HG03095 (cell line): ENCODE results near the gene ACVR1C.
"Not testable (repeated sequence)": the region's sequence is repeated elsewhere in the genome, so short reads cannot be mapped to it uniquely, and the experiment has no call there.

Source experiments
- ATAC-seq: cut with Tn5 transposase; IDR thresholded peaks from one replicate; pipeline ENCODE4 v1.9.1; 2021; ENCODE audit warnings: moderate library complexity; ENCODE audit not compliant: unreplicated experiment

The ACVR1C gene

DNA sequence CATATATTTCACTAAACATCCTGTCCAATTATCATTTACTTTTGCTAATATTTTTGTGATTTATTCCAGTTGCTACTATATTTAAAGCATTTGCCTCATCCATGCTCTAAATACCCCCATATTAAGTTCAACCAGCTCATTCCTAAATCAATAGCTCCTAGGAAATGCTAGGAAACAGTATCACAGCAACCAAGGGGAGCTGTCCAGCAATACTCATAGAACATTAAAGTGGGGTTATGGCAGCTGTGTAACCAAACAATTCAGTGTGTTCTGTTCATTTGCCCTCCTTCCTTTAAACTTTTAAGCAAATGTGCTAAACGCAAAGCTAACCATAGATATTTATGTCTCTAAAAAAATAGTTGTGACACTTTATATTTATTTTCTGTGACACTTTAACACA lies 41.1 kb downstream of the ACVR1C start:
- ATAC-seq = no peak

DNA sequence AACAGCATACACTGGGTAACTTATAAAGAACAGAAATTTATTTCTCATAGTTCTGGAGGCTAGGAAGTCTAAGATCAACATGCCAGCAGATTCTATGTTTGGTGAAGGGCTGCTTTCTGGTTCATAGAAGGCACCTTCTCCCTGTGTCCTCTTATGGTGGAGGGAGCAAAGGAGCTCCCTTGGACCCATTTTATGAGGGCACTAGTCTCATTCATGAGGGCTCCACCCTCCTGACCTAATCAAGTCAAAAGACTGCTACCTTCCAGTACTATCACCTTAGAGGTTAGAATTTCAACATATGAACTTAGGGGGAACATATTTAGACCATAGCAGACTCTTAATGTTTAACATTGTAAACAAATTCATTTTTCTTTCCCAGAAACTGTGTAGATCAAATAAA lies 54.5 kb downstream of the ACVR1C start:
- ATAC-seq = no peak

DNA sequence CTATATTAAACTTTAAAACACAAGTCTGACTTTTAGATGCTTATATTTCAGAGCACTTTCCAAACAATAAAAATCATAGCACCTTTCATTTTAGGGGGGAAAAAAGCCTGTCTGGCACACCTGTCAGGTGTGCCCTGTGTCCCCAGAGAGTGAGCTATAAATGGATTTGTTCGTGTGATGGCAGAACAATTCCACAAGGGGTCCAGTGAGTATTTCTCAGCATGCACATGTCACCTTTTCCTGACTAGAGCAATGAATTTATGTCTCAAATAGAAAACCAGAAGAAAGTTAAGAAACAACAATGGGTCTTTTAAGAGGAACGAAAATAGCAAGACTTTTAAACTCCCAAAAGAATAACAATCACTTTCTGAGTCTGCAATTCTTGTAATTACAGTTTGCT lies 55.9 kb downstream of the ACVR1C start:
- ATAC-seq = no peak

DNA sequence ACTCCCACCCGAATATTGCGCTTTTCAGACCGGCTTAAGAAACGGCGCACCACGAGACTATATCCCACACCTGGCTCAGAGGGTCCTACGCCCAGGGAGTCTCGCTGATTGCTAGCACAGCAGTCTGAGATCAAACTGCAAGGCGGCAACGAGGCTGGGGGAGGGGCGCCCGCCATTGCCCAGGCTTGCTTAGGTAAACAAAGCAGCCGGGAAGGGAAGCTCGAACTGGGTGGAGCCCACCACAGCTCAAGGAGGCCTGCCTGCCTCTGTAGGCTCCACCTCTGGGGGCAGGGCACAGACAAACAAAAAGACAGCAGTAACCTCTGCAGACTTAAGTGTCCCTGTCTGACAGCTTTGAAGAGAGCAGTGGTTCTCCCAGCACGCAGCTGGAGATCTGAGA lies 62.0 kb downstream of the ACVR1C start:
- ATAC-seq = not testable (repeated sequence)

DNA sequence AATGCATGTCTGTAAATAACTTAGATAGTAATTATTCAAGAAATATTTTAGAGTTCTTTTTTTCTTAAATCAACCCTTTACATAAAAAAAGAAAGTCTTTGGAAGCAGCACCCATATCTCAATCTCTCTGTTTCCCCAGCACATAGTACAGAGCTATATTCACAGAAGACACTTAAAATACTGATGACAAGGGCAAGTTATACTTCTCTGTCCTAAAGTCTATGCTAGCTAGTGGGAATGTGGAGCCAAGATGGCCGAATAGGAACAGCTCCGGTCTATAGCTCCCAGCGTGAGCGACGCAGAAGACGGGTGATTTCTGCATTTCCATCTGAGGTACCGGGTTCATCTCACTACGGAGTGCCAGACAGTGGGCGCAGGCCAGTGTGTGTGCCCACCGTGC lies 62.6 kb downstream of the ACVR1C start:
- ATAC-seq = not testable (repeated sequence)

DNA sequence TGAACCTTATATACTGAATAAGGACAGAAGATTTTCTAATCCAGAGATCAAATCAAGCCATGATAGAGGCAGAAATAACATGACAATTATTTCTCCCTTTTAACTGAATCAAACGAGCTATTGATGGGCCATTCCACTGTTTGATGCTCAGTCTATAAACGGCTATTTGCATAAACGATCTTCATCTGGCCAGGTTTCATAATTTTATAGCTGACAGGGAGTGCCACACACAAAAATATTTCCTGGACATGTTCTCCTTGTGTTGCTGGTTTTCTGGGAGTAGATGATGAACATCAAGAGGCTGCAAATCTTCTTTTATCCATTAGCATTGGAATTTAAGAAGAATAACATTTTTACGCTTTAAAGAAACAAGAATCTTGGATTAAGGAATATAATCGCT lies 63.1 kb downstream of the ACVR1C start:
- no peak for ATAC-seq

DNA sequence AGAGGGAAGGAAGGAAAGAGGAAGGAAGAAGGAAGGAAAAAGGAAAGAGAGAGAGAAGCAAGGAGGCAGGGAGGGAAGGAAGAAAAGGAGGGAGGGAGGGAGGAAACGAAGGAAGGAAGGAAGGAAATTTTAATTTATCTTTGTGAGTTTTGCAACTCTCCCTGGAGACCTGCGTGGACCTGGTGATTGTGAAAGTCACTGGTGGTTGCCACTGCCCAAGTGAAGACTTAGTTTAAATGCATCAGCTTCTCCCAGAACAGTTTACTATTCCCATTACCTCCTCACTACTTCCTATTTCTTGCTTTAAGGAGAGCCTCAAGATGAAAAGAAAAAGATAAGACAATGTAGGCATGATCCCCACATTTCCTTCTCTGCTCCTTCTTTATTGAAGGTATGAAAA lies 68.8 kb downstream of the ACVR1C start:
- ATAC-seq = no peak

DNA sequence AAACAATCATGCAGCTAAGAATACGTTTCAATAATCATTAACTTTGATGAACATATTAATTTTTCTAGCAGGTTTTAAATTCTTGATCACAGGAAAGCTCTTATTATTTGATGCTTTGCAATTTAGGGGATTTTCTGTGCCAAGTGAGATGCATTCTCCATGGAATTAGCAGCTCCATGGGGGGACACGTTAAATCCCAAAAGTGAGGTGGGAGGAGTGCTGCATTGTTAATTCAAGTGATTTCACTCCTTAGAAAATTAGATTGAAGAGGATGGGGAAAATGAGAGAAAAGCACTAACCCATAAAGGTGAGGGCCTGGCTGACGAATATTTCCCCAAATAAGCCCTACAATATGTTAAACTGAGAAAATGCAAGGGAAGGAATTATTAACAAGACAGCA lies 69.2 kb downstream of the ACVR1C start:
- ATAC-seq = no peak

DNA sequence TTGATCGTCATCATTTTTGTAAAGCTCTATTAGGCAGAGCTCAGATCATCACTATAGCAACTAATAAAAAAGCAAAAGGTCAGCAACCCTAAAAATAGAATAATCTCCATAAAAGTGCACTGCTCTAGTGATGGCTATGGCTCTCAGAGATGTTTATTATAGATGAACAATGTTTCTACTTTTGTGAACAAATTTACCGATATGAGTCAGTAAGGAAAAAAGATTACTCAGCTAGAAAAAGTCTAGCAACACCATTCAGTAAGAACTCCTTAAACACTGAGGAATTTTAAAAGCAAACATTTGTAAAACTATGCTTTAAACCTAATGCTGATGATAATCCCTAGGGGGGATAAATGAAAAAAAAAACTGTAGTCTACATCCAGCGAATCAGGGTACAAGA lies 69.6 kb downstream of the ACVR1C start:
- no peak for ATAC-seq

DNA sequence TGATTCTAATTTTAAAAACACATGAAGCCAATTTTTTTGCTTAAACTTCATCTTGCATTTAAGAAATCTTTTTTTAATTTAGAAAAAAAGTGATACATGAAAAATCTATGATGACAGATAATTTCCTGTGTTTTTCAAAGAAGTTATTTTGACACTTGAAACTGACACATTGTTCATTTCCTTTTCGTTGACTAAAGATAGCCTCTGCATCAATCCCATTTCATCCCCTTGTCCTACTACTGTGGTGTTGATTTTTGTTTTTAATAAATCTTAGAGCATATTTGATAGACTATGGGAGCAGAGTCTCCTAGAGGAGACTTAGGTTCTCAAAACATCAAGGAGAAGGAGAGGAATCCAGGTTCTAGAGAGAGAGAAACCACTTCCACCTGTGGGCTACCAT lies 70.9 kb downstream of the ACVR1C start:
- ATAC-seq = no peak

DNA sequence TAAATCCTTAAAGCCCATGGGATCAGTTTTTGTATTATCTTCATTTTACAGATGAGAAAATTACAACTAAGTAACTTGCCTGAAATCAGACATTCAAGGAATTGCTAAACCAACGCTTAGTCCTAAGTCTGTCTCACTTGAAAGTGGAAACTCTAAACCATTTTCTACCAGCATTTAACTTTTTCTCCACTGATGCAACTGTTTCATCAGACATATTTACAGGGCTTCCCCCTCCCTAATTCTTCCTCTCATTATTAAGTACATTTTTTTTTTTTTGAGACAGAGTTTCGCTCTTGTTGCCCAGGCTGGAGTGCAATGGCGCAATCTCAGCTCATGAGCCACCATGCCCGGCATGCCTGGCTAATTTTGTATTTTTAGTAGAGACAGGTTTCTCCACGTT lies 88.6 kb downstream of the ACVR1C start:
- ATAC-seq = no peak

DNA sequence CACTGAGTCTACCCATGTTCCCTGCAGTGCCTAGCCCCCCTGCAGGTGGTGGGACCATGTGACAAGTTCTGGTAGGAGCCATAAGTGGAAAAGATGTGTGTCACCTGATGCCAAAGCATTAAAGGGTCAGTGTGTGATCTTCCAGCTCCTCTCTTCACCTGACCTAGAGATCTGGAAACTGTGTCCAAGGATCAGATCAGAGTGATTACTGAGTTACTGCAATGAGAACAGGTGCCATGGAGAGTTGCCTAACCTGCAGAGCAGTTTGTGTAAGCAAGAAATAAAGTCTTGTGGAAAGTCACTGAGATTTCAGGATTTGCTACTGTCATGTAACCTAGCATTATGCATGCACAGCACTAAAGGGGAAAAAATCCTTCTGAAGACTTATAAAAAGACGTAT lies 90.6 kb downstream of the ACVR1C start:
- ATAC-seq = no peak

DNA sequence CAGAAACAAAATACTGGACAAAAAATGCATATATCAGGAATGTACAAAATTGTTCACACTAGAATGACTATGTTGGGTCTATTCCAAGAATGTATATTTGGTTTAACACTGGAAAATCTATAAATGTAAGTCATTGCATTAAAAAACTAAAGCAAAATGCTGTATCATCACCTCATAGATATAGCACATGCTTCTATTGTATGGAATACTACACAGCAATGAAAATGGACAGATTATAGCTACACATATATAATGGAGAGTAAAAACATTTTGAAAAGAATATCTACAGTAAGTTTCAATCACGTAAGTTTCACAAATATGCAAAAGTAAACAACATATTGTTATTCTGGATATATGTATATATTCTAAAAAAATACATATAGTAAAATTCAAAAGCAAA lies 91.8 kb downstream of the ACVR1C start:
- no peak for ATAC-seq

DNA sequence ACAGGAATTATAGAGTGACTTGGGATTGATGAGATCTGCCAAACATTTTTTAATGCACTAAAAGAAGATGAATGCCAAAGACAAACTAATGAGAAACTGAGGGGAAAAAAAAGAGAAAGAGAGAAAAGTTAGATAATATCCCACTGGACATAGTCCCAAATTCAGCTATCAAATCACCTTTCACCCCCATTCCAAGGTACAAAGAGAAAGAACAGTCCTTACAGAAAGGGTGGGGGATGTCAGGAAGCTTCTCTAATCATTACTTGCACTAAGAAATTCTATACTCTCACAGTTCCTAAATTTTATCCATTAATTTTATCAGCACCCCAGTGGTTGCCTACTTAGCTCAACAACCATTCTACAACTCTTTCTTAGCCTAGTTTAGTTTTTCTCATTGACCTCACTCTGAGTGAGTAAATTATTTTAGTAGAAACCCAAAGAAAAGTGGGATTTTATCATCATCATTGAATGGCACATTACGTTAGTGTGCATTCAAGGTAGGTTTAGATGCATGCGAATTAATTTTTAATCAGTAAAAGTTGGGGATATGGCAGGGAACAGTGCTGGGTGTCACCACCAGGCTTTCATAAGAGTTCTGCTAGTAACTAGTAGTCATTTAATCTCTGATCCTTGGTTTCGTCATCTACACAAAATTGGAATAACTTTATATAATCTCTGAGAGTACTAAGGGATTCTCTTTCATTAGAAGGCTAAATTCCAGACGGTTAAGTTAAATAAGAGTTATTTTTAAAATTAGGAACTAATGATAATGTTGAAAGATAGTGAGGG lies 99.5 kb downstream of the ACVR1C start:
- no peak for ATAC-seq

DNA sequence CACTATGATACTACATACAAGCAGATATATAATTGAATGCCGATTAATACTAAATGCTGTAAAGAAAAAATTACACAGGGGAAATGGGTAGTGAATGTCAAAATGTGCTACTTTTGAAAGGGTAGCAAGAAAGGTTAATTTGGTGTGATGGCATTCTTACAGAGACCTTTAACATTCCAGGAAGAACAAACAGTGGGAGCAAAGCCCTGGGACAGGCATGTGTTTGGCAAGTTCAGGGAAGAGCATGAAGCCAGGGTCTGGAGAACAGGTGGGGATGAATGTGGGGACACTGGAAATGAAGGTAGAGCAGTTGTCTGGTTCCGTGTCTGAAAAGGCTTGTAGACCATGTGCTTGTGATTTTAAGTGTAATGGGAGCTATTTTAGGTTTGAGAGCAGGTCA lies 102.6 kb downstream of the ACVR1C start:
- no peak for ATAC-seq

DNA sequence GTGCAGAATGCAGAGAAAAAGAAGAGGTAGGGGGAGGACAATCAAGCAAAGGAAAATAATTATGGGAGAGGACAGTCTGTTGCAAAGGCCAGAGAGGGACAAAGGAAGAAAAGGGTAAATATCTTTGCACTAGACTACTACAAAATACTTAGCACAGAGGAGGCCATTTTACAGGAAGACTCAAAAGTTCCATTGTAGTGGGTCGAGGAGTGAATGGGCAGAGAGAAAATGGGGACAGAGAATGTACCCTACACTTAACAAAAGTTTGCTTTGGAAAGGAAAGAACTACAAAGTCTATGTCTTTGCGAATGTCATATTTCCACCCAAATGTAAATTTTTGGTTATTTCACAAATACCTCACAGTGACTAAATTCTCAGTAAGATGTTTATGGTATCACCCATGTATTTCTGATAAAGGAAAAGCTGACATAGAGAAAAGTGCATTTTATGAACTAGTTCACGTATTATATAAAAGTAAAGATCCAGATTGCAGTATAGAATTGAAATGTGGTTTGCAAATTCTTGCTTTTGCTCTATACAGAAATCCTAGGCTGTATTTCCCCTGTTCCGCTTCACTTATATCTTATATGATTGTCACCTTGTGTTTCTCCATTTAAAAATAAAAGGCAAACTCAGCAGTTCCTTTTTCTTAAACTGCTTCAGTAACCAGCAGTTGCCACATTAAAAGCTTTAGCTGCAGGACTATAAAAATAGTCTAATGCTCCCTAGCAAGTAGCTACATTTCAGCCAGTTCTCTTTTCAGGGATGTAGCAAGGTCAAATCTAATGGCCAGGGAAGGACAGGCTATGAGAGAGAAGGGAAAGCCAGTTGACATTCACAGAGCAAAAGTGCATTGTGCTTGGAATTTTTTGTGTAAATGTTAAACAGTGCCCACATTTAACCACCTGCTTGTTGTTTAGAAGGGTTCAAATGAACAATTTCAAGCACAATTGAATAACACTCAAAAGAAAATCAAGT lies 105.1 kb downstream of the ACVR1C start:
- ATAC-seq = no peak

DNA sequence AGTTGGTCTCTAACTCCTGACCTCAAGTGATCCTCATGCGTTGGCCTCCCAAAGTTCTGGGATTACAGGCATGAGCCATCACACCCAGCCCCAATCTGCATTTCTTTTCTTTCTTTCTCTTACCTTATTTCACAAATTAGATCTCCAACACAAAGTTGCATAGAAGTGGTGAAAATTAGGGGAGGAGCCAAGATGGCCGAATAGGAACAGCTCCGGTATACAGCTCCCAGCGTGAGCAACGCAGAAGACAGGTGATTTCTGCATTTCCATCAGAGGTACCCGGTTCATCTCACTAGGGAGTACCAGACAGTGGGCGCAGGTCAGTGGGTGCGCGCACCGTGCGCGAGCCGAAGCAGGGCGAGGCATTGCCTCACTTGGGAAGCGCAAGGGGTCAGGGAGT lies 113.7 kb downstream of the ACVR1C start:
- ATAC-seq = not testable (repeated sequence)

DNA sequence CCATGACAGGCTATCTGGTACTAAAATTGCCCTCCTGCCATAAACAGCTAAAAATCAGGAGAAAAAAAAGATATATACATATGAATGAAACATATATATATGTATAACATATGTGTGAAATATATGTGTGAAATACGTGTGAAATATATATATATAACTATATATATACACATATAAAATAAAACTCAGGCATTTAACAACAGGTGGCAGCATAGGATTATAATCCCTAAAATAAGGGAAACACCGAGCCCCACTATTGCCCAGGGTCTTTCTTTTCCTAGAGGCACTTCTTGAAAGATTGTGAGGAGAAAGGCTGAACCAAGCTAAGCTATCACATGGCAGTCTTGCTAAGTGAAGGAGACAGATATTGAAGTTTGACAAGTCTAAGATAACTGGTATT lies 118.9 kb downstream of the ACVR1C start:
- ATAC-seq = no peak

DNA sequence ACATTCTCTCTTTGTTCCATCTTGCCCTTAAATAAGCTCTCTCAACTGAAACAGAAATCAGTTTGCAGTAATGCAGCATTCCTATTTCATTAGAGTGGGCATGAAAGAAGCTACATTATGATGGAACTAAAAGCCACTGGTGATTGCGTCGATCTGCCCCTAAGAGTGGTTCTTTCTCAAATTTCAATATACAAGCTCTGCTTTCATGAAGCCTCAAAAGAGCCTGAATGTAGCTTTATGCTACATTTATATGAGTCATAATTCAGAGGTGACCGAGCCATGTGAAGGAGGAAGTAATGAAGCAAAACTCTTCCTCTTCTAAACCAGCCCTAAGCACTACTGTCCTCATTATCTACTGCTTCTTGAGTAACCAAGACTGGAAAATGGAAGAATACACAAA lies 120.0 kb downstream of the ACVR1C start:
- ATAC-seq = no peak

DNA sequence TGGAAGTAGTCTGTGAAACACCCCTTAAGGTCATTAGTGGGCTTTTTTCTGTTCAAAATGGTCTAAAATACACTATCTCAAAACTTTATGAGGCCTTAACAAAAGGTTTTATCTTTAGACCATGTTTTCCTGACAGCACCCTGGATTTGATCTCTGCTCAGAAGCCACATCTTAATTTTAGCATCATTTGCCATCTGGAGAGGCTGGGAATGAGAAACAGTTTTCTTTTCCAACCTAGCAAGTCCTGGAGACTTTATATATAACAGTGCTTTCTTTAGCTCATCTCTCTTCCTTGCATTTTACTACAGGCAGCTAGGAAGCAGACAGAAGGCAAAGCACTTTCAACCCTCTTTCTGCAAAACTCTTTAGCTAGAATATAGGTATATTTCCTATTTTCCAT lies 122.1 kb downstream of the ACVR1C start:
- no peak for ATAC-seq

DNA sequence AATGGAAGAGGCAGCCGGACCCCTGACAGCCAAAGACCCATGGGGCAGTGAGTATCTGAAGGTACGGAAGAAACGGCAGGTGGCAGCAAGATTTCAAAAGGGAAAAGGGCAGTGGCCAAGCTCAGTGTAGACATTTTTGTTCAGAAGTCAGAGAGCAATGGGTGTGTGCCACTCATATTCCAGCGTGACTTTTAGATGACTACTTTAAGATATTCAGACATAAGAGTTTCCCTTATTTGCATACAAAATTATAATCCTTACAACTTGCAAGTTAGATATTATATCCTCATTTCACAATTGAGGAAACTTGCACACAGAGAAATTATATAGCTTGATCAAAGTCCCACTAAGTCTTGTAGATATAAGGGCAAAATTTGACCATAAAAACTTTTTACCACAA lies 124.0 kb downstream of the ACVR1C start:
- no peak for ATAC-seq

DNA sequence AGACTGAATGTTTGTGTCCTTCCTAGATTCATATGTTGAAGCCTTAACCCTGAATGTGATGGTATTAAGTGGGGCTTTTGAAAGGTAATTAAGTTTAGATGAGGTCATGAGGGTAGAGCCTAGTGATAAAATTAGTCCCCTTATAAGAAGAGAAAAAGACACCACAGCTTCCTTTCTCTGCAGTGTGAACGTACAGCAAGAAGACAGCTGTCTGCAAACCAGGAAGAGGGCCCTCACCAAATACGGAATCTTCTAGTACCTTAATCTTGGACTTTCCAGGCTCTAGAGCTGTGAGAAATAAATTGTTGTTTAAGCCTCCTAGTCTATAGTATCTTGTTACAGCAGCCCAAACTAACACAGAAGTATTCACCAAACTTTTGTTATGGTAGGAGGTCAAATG lies 127.6 kb downstream of the ACVR1C start:
- peak; percentile 43 for ATAC-seq
